ENCODE data around the gene ABI3BP. TPM values are rescaled to one million over a fixed set of nuclear protein-coding genes. Genes with fewer than 3 reads are reported as not detected.

ABI3BP gene
- total RNA-seq, 2 experiments from 2014 or later, result not detected

- no peaks in the 10 kb centered on the region for H3K4me1 ChIP-seq (ENCODE audit: insufficient read depth, low read length)
- Mint-ChIP-seq H3K4me1 (ENCODE audit: low read depth) (no peaks in the 10 kb centered on the region), H3K9me3 (no peaks in the 10 kb centered on the region), H3K27me3 (no peaks in the 10 kb centered on the region), H3K27ac (no peak overlapping the region), H3K36me3 (ENCODE audit: low read depth) (no peaks in the 10 kb centered on the region), H3K4me3 (no peak overlapping the region)
- H3K9me3 ChIP-seq (ENCODE audit: control insufficient read depth in 1 of 2, insufficient read depth in 1 of 2, low read length in 2 of 2), result no peaks in the 10 kb centered on the region
- no peak for TF ChIP-seq CTCF (IDR thresholded peaks at IDR 0.05)
- no peaks in the 10 kb centered on the region for H3K27me3 ChIP-seq (ENCODE audit: control insufficient read depth in 1 of 2, insufficient read depth in 2 of 2, low read length in 2 of 2)
- no peak overlapping the region for H3K27ac ChIP-seq (ENCODE audit: low read depth in 1 of 2, low read length in 2 of 2)
- no peaks in the 10 kb centered on the region for H3K36me3 ChIP-seq (ENCODE audit: insufficient read depth, low read length)
- ChIA-PET POLR2A (no interaction called here), CTCF (no interaction called here)
- no peak for DNase-seq
- no peak overlapping the region for H3K4me3 ChIP-seq (ENCODE audit: low read length)
- ATAC-seq (ENCODE audit: poor library complexity), result no peak
- intact Hi-C loops (cut with DNase I, micrococcal nuclease), result no loop called here
Measured at GRCh38 chr3:100882571-100882984, 110.6 kb downstream of the ABI3BP start.

- H3K27me3 ChIP-seq (ENCODE audit: control insufficient read depth in 1 of 2, insufficient read depth in 2 of 2, low read length in 2 of 2), result no peaks in the 10 kb centered on the region
- no peak overlapping the region for H3K27ac ChIP-seq (ENCODE audit: low read depth in 1 of 2, low read length in 2 of 2)
- DNase-seq, result no peak
- Mint-ChIP-seq H3K4me1 (ENCODE audit: low read depth) (no peaks in the 10 kb centered on the region), H3K27me3 (no peaks in the 10 kb centered on the region), H3K36me3 (ENCODE audit: low read depth) (no peaks in the 10 kb centered on the region), H3K27ac (no peak overlapping the region), H3K9me3 (no peaks in the 10 kb centered on the region), H3K4me3 (no peak overlapping the region)
- no peaks in the 10 kb centered on the region for H3K9me3 ChIP-seq (ENCODE audit: control insufficient read depth in 1 of 2, insufficient read depth in 1 of 2, low read length in 2 of 2)
- H3K36me3 ChIP-seq (ENCODE audit: insufficient read depth, low read length), result no peaks in the 10 kb centered on the region
- H3K4me3 ChIP-seq (ENCODE audit: low read length), result no peak overlapping the region
- POLR2A ChIA-PET, result no interaction called here
- TF ChIP-seq CTCF (IDR thresholded peaks at IDR 0.05), result no peak
- no peak for ATAC-seq (ENCODE audit: poor library complexity)
- intact Hi-C loops (cut with DNase I, micrococcal nuclease), result no loop called here
- no peaks in the 10 kb centered on the region for H3K4me1 ChIP-seq (ENCODE audit: insufficient read depth, low read length)
- CTCF ChIA-PET, result no interaction called here
Measured at GRCh38 chr3:100880845-100881244, 112.4 kb downstream of the ABI3BP start.

- intact Hi-C loops (cut with DNase I, micrococcal nuclease), result no loop called here
- POLR2A ChIA-PET, result no interaction called here
- H3K27ac ChIP-seq (ENCODE audit: low read depth in 1 of 2, low read length in 2 of 2), result no peak overlapping the region
- H3K4me1 ChIP-seq (ENCODE audit: insufficient read depth, low read length), result no peaks in the 10 kb centered on the region
- H3K27ac Mint-ChIP-seq, result no peak overlapping the region
- no peaks in the 10 kb centered on the region for H3K4me1 Mint-ChIP-seq (ENCODE audit: low read depth)
- H3K4me3 ChIP-seq (ENCODE audit: low read length), result no peak overlapping the region
- no peak overlapping the region for H3K4me3 Mint-ChIP-seq
- peaks cover 6% of the 10 kb centered on the region for H3K27me3 Mint-ChIP-seq
- CTCF ChIA-PET, result no interaction called here
- ATAC-seq (ENCODE audit: poor library complexity) (no peak), DNase-seq (no peak)
- no peaks in the 10 kb centered on the region for H3K36me3 Mint-ChIP-seq (ENCODE audit: low read depth)
- H3K27me3 ChIP-seq (ENCODE audit: control insufficient read depth in 1 of 2, insufficient read depth in 2 of 2, low read length in 2 of 2), result no peaks in the 10 kb centered on the region
- no peaks in the 10 kb centered on the region for H3K9me3 Mint-ChIP-seq
- TF ChIP-seq CTCF (IDR thresholded peaks at IDR 0.05), result no peak
- no peaks in the 10 kb centered on the region for H3K36me3 ChIP-seq (ENCODE audit: insufficient read depth, low read length)
- H3K9me3 ChIP-seq (ENCODE audit: control insufficient read depth in 1 of 2, insufficient read depth in 1 of 2, low read length in 2 of 2), result no peaks in the 10 kb centered on the region
Measured at GRCh38 chr3:100880072-100880471, 113.1 kb downstream of the ABI3BP start.

All from CD4-positive, alpha-beta T cell (primary cell).